HepG2 (cell line): ENCODE measurements around the gene STK24. TPM values are rescaled to one million over a fixed set of nuclear protein-coding genes. Genes with fewer than 3 reads are reported as not detected.
A peak's percentile ranks its signal among the peaks of the same experiment; 100 is the strongest.

ENCODE experiments used
- ATAC-seq: fragments of 200-7000 bp; cut with Tn5 transposase; 3 replicates; pipeline ENCODE4 v1.9.1; 2020; ENCODE audit warnings: mild to moderate bottlenecking, moderate library complexity
- BruUV-seq: library from RNA; stranded (reverse); fragments of 400-500 nt; replicated peaks from 2 replicates; lab custom pipeline; 2021; lab: Mats Ljungman, UMichigan
- CTCF ChIA-PET: fragments of 300-600 bp; formaldehyde crosslinking; extraction: SDS; loops from one replicate; lab custom pipeline; 2021; ENCODE audit warnings: low total read pairs, inconsistent platforms, low intra/inter-chr PET ratio; lab: Yijun Ruan, JAX
- POLR2A ChIA-PET: fragments of 350-600 bp; sonication (Branson Sonifier 250); formaldehyde crosslinking; loops from one replicate; lab custom pipeline; 2020; ENCODE audit warnings: antibody characterized with exemption, inconsistent platforms; lab: Yijun Ruan, JAX
- DNase-seq: peaks from one replicate; pipeline ENCODE4 v3.0.0-alpha.2; 2015; ENCODE audit warnings: low spot score
- FAIRE-seq: peaks from 3 replicates; lab custom pipeline; 2011; peaks lifted over from hg19 to GRCh38; lab: Jason Lieb, UNC
- H2AFZ ChIP-seq: one replicate; pipeline ENCODE4 v1.6.1; 2011; ENCODE audit warnings: low read length, inconsistent platforms
- H3K27ac ChIP-seq: fragments of 300-600 bp; 3 replicates; pipeline ENCODE4 v1.8.0; 2011; ENCODE audit warnings: mixed run types, mild to moderate bottlenecking, mixed read lengths, low read length, inconsistent platforms; ENCODE audit not compliant: insufficient read depth; ENCODE audit errors: extremely low read length
- H3K27me3 ChIP-seq, 2 experiments: fragments of 200-600 bp in 1 of 2; 2 replicates in 1 of 2; 3 replicates in 1 of 2; pipeline versions ENCODE4 v1.6.0 to v1.8.0; 2011; ENCODE audit warnings: low read length in 2 of 2, mild to moderate bottlenecking in 2 of 2, moderate library complexity in 2 of 2, inconsistent platforms in 1 of 2; ENCODE audit not compliant: insufficient read depth in 2 of 2, control insufficient read depth in 1 of 2
- H3K36me3 ChIP-seq, 2 experiments: fragments of 200-600 bp in 1 of 2; replicated peaks in 1 of 2; 2 replicates in 1 of 2; 3 replicates in 1 of 2; pipeline versions ENCODE4 v1.5.1 to v1.8.0; 2011; ENCODE audit warnings: low read length in 2 of 2, inconsistent platforms in 1 of 2; ENCODE audit not compliant: insufficient read depth in 2 of 2, control insufficient read depth in 1 of 2
- H3K4me1 ChIP-seq: 2 replicates; pipeline ENCODE4 v1.5.1; 2012; ENCODE audit warnings: low read length, inconsistent platforms; ENCODE audit not compliant: insufficient read depth
- H3K4me2 ChIP-seq: 2 replicates; pipeline ENCODE4 v1.6.0; 2011; ENCODE audit warnings: low read depth, low read length, inconsistent platforms
- H3K4me3 ChIP-seq, 3 experiments: fragments of 200-600 bp in 1 of 3; sonication (generic), shearing (Covaris generic) in 1 of 3; replicated peaks in 1 of 3; 2 replicates each; pipeline ENCODE4 v1.5.1; 2011 to 2016; ENCODE audit warnings: low read length in 3 of 3, inconsistent platforms in 2 of 3, low read depth in 2 of 3, mild to moderate bottlenecking in 2 of 3, control low read depth in 1 of 3, mixed read lengths in 1 of 3; ENCODE audit not compliant: insufficient read depth in 1 of 3
- H3K79me2 ChIP-seq: one replicate; pipeline ENCODE4 v1.6.1; 2011; ENCODE audit warnings: low read length, inconsistent platforms; ENCODE audit not compliant: insufficient read depth
- H3K9ac ChIP-seq: 2 replicates; pipeline ENCODE4 v1.6.0; 2011; ENCODE audit warnings: mild to moderate bottlenecking, low read depth, low read length, inconsistent platforms; ENCODE audit not compliant: insufficient read depth
- H3K9me3 ChIP-seq: 2 replicates; pipeline ENCODE4 v1.5.1; 2012; ENCODE audit warnings: mild to moderate bottlenecking, low read length
- H4K20me1 ChIP-seq: 2 replicates; pipeline ENCODE4 v1.6.0; 2011; ENCODE audit warnings: inconsistent platforms, mild to moderate bottlenecking, low read length, moderate library complexity; ENCODE audit not compliant: insufficient read depth
- AGO1 ChIP-seq: fragments of 200-400 bp; formaldehyde crosslinking; IDR thresholded peaks from 2 replicates; pipeline ENCODE4 v1.6.1; 2017; ENCODE audit warnings: mild to moderate bottlenecking, low read depth, low read length, moderate library complexity; ENCODE audit not compliant: poor library complexity, severe bottlenecking
- ATAD3A ChIP-seq: sonication (generic); formaldehyde crosslinking; IDR thresholded peaks from 2 replicates; pipeline ENCODE4 v1.4.0; 2020; ENCODE audit warnings: missing genetic modification reagents
- ATM ChIP-seq: fragments of 450-650 bp; IDR thresholded peaks from 2 replicates; pipeline ENCODE4 v1.7.1; 2017; ENCODE audit warnings: mild to moderate bottlenecking, borderline replicate concordance
- GZF1 ChIP-seq: sonication (generic); formaldehyde crosslinking; IDR thresholded peaks from 2 replicates; pipeline ENCODE4 v1.5.1; 2020; ENCODE audit warnings: mild to moderate bottlenecking, missing genetic modification reagents
- NPAS2 ChIP-seq: sonication (generic); formaldehyde crosslinking; IDR thresholded peaks from 2 replicates; pipeline ENCODE4 v1.8.0; 2022; ENCODE audit warnings: mild to moderate bottlenecking, missing genetic modification reagents, borderline replicate concordance
- SMC3 ChIP-seq: IDR thresholded peaks from 2 replicates; pipeline ENCODE4 v1.6.1; 2011; ENCODE audit warnings: low read length, improper control_type of control experiment
- STAG1 ChIP-seq: sonication (generic); formaldehyde crosslinking; IDR thresholded peaks from 2 replicates; pipeline ENCODE4 v1.4.0; 2020; ENCODE audit warnings: missing genetic modification reagents
- TEAD3 ChIP-seq: optimal IDR thresholded peaks from 2 replicates; pipeline ENCODE3; 2016; ENCODE audit warnings: borderline replicate concordance
- ZFY ChIP-seq: sonication (generic); formaldehyde crosslinking; IDR thresholded peaks from 2 replicates; pipeline ENCODE4 v1.4.0; 2020; ENCODE audit warnings: missing genetic modification reagents
- ZNF546 ChIP-seq: sonication (generic); formaldehyde crosslinking; conservative IDR thresholded peaks from 2 replicates; pipeline ENCODE4 v1.8.1; 2023; ENCODE audit warnings: mild to moderate bottlenecking, missing genetic modification reagents
- ZNF589 ChIP-seq: sonication (generic); formaldehyde crosslinking; conservative IDR thresholded peaks from 2 replicates; pipeline ENCODE4 v1.8.0; 2022; ENCODE audit warnings: mild to moderate bottlenecking, moderate library complexity, missing genetic modification reagents
- ZNF703 ChIP-seq: sonication (generic); formaldehyde crosslinking; IDR thresholded peaks from 2 replicates; pipeline ENCODE4 v1.5.1; 2020; ENCODE audit warnings: missing genetic modification reagents, mild to moderate bottlenecking, moderate library complexity, borderline replicate concordance
- WGBS: methylation state at CpG from one replicate; pipeline ENCODE4 v1.1.6; 2017; ENCODE audit warnings: low lambda C conversion rate; 5-methylcytosine and 5-hydroxymethylcytosine counted together
- in situ Hi-C: cut with HindIII; loops from 2 replicates; pipeline ENCODE4 v1.10.0; 2017; ENCODE audit warnings: low pct_unique_long_range_greater_than_20kb; ENCODE audit not compliant: extremely low pct_ligation_motif_present
- intact Hi-C: fragments of 100-400 bp; cut with micrococcal nuclease; formaldehyde crosslinking; loops from one replicate; pipeline ENCODE4 v1.10.0; 2022; ENCODE audit not compliant: unreplicated experiment
- polyA plus RNA-seq, 8 experiments: library from polyadenylated mRNA; depleted of rRNA in 3 of 8; stranded (reverse) in 7 of 8; unstranded in 1 of 8; fragments of >200 nt; fragmentation: Illumina TruSeq in 4 of 8; extraction: Trizol in 4 of 8; gene quantifications; 2 replicates each; pipeline versions ENCODE4 v1.2.1 to v1.2.3, GENCODE V29; 2011 to 2016; ENCODE audit warnings: low read depth in 4 of 8, missing spikeins in 1 of 8, mixed read lengths in 1 of 8; ENCODE audit not compliant: insufficient read depth in 1 of 8
- total RNA-seq, 5 experiments: library from RNA; depleted of rRNA; stranded (reverse); fragments of >200 nt; fragmentation: Illumina TruSeq; extraction: Trizol; gene quantifications; 2 replicates each; pipeline ENCODE4 v1.2.3, GENCODE V29; 2016; ENCODE audit warnings: low read depth in 1 of 5
- TF ChIP-seq, protein P1 (sequence below): sonication (generic); formaldehyde crosslinking; IDR thresholded peaks from 2 replicates; pipeline ENCODE4 v1.5.0; 2020; ENCODE audit warnings: mild to moderate bottlenecking, missing genetic modification reagents, moderate library complexity
- TF ChIP-seq, protein P2 (sequence below): sonication (generic); formaldehyde crosslinking; IDR thresholded peaks from 2 replicates; pipeline ENCODE4 v1.5.0; 2020; ENCODE audit warnings: missing genetic modification reagents
- TF ChIP-seq, protein P3 (sequence below): sonication (generic); formaldehyde crosslinking; IDR thresholded peaks from 2 replicates; pipeline ENCODE4 v1.5.0; 2020; ENCODE audit warnings: missing genetic modification reagents

The STK24 gene
- total and polyA plus RNA-seq, 2 of the 13 experiments (the other 11 are each of a cell fraction or from before 2014, with no cell fraction given): 51.3 to 73.0 TPM

DNA sequence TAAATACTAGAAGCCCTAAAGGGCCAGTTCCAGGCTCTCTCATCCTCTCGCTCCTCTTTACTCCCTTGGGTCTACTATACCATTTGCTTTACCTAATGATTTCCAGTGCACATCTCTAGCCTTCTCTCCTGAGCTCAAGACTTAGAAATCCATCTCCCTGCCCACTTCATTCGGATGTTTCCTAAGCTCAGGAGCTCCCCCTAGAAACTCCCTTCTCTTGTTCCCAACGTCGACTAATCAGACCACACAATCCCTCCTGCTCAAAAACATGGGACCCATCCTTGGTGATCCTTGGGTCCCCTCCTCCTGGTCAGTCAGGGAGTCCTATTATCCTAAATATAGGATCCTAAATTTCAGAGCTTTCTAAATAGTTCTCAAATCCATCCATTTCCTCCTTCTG, 21.1 kb upstream of the STK24 start:
- Histone ChIP-seq H4K20me1 (no peaks in the 10 kb centered on the region), H3K4me1 (peaks cover 38% of the 10 kb centered on the region), H3K79me2 (no peaks in the 10 kb centered on the region), H3K27me3 (no peaks in the 10 kb centered on the region), H3K4me2 (no peak overlapping the region), H3K4me3 (no peak overlapping the region), H3K36me3 (no peaks in the 10 kb centered on the region; a peak in 1 of 5 replicates), H3K27ac (no peak overlapping the region), H3K9me3 (no peaks in the 10 kb centered on the region), H3K9ac (no peak overlapping the region), H2AFZ (no peak overlapping the region)
- POLR2A ChIA-PET: interaction anchor here (0.7 kb wide), 1 partner anchor 20 kb away, joined by 4 read pairs; no protein-coding TSS in a partner anchor
- CTCF ChIA-PET: no interaction called here
- no TSS peak for BruUV-seq
- ATAC-seq: peak; percentile 51
- DNase-seq: peak; percentile 24
- 23% methylated on average over 4 of the region's 4 CpGs for WGBS
- no peak for FAIRE-seq
- in situ Hi-C loops: no loop called here
- no peak for TF ChIP-seq ZNF589 (CRISPR knock-in tag)
- TF ChIP-seq, protein P1, sequence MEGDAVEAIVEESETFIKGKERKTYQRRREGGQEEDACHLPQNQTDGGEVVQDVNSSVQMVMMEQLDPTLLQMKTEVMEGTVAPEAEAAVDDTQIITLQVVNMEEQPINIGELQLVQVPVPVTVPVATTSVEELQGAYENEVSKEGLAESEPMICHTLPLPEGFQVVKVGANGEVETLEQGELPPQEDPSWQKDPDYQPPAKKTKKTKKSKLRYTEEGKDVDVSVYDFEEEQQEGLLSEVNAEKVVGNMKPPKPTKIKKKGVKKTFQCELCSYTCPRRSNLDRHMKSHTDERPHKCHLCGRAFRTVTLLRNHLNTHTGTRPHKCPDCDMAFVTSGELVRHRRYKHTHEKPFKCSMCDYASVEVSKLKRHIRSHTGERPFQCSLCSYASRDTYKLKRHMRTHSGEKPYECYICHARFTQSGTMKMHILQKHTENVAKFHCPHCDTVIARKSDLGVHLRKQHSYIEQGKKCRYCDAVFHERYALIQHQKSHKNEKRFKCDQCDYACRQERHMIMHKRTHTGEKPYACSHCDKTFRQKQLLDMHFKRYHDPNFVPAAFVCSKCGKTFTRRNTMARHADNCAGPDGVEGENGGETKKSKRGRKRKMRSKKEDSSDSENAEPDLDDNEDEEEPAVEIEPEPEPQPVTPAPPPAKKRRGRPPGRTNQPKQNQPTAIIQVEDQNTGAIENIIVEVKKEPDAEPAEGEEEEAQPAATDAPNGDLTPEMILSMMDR (CRISPR knock-in tag): peak; percentile 44; the same call in 1 of the 2 replicates
- TF ChIP-seq TEAD3 (CRISPR knock-in tag): peak; percentile 12
- peak; percentile 39; the same call in 1 of the 2 replicates for TF ChIP-seq SMC3
- peak; percentile 62 for TF ChIP-seq STAG1 (CRISPR knock-in tag)
- no peak for TF ChIP-seq ZNF703 (CRISPR knock-in tag)
- TF ChIP-seq, all 625 proteins: peak for 4
- intact Hi-C loops: no loop called here

DNA sequence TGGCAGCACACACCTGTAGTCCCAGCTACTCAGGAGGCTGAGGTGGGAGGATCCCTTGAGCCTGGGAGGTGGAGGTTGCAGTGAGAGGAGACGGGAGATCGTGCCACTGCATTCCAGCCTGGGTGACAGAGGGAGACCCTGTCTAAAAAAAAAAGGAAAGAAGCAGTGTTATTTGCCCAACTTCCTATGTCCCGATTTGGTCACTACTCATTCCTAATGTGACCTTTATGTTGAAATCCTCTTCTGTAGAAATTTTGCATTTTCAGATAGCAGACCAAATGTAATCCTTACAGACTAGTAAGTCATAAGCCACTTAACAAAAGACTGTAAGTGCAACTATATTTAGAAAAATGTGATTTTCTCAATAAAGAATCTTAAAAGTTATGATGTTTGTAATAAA, 18.2 kb upstream of the STK24 start:
- no peaks in the 10 kb centered on the region for H3K9me3 ChIP-seq
- H3K4me1 ChIP-seq: peaks cover 31% of the 10 kb centered on the region
- H3K36me3 ChIP-seq: no peaks in the 10 kb centered on the region
- WGBS: 27% methylated on average over 3 of the region's 3 CpGs
- H3K9ac ChIP-seq: no peak overlapping the region
- POLR2A ChIA-PET: interaction anchor here (1.9 kb wide), 1 partner anchor 17 kb away, joined by 4 read pairs; no protein-coding TSS in a partner anchor
- ATAC-seq (no peak), FAIRE-seq (no peak), DNase-seq (no peak)
- CTCF ChIA-PET: no interaction called here
- H4K20me1 ChIP-seq: no peaks in the 10 kb centered on the region
- no peak overlapping the region for H3K27ac ChIP-seq
- H3K4me2 ChIP-seq: no peak overlapping the region
- H3K27me3 ChIP-seq: no peaks in the 10 kb centered on the region; a peak in 1 of 5 replicates
- no peak overlapping the region for H3K4me3 ChIP-seq
- no peak overlapping the region for H2AFZ ChIP-seq
- no peaks in the 10 kb centered on the region for H3K79me2 ChIP-seq
- intact Hi-C loops: no loop called here
- in situ Hi-C loops: no loop called here
- BruUV-seq: no TSS peak
- TF ChIP-seq, protein P2, sequence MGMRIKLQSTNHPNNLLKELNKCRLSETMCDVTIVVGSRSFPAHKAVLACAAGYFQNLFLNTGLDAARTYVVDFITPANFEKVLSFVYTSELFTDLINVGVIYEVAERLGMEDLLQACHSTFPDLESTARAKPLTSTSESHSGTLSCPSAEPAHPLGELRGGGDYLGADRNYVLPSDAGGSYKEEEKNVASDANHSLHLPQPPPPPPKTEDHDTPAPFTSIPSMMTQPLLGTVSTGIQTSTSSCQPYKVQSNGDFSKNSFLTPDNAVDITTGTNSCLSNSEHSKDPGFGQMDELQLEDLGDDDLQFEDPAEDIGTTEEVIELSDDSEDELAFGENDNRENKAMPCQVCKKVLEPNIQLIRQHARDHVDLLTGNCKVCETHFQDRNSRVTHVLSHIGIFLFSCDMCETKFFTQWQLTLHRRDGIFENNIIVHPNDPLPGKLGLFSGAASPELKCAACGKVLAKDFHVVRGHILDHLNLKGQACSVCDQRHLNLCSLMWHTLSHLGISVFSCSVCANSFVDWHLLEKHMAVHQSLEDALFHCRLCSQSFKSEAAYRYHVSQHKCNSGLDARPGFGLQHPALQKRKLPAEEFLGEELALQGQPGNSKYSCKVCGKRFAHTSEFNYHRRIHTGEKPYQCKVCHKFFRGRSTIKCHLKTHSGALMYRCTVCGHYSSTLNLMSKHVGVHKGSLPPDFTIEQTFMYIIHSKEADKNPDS (CRISPR knock-in tag): no peak
- TF ChIP-seq ZFY (no peak), AGO1 (no peak), ZNF546 (CRISPR knock-in tag) (no peak), NPAS2 (CRISPR knock-in tag) (no peak), ATAD3A (CRISPR knock-in tag) (no peak), GZF1 (CRISPR knock-in tag) (no peak), ATM (no peak)
- TF ChIP-seq, protein P3, sequence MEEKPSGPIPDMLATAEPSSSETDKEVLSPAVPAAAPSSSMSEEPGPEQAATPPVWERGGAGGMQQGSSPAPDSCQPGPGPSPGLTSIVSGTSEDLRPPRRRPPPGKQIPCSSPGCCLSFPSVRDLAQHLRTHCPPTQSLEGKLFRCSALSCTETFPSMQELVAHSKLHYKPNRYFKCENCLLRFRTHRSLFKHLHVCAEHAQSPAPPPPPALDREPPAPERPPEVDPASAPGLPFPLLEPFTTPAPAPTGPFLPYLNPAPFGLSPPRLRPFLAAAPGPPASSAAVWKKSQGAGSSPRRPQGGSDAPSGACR: no peak
